ENCODE data around the gene IL32. TPM values are rescaled to one million over a fixed set of nuclear protein-coding genes. Genes with fewer than 3 reads are reported as not detected.

IL32 gene
- total RNA-seq, 1 donor from 2014 or later, result 0.53 TPM

- FAIRE-seq (no peak), DNase-seq (ENCODE audit: low read depth) (no peak)
- TF ChIP-seq CTCF (IDR thresholded peaks at IDR 0.05; ENCODE audit: insufficient read depth, low read length, severe bottlenecking), result no peak
- H3K36me3 ChIP-seq (ENCODE audit: control insufficient read depth, insufficient read depth, low read length), result peaks cover 23% of the 10 kb centered on the region
- H3K4me3 ChIP-seq (ENCODE audit: low read depth, low read length), result no peak overlapping the region
- H3K27me3 ChIP-seq (ENCODE audit: control insufficient read depth, insufficient read depth, low read length), result no peaks in the 10 kb centered on the region
These were observed 52.9 kb downstream of the IL32 start for GRCh38 chr16:3118204-3118790.

DNA sequence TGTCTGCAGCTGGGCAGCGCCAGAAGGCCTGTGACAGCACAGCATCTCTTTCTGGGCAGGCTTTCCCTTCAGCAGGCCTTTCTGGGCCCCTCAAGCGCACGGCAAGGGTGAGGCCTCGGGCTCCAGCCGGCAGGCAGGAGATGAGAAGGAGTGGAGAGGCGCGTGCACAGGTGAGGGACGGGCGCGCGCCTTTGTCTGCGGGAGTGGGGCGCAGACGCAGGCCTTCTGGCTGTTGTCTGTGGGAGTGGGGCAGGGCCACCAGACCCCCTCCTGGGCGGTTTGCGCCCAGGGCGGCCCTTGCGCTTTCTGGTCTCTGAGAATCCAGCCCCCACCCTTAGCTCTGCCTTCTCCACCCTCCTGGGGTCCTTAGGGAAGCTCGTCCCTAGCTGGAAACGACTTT is 53.4 kb downstream of the IL32 start:
- peaks cover 23% of the 10 kb centered on the region for H3K36me3 ChIP-seq (ENCODE audit: control insufficient read depth, insufficient read depth, low read length)
- no peak for TF ChIP-seq CTCF (IDR thresholded peaks at IDR 0.05; ENCODE audit: insufficient read depth, low read length, severe bottlenecking)
- no peak for FAIRE-seq
- no peak overlapping the region for H3K4me3 ChIP-seq (ENCODE audit: low read depth, low read length)
- H3K27me3 ChIP-seq (ENCODE audit: control insufficient read depth, insufficient read depth, low read length), result no peaks in the 10 kb centered on the region
- no peak for DNase-seq (ENCODE audit: low read depth)

Other genes with a start within 250 kb of the IL32 start
- 2.8 and 4.5 TPM in 2 replicates for gene PRSS21, start 248.4 kb upstream of the IL32 start, total RNA-seq
- gene ZG16B, start 235.3 kb upstream of the IL32 start, total RNA-seq, result 0.53 and 0.90 TPM in 2 replicates
- gene PRSS22, start 207.5 kb upstream of the IL32 start, total RNA-seq, result 9.2 and 16.9 TPM in 2 replicates
- 63.7 and 76.0 TPM in 2 replicates for gene FLYWCH2, start 182.4 kb upstream of the IL32 start, total RNA-seq
- 41.9 and 96.5 TPM in 2 replicates for gene FLYWCH1, start 153.7 kb upstream of the IL32 start, total RNA-seq
- 1.1 and 1.2 TPM in 2 replicates for gene KREMEN2, start 101.4 kb upstream of the IL32 start, total RNA-seq
- gene PAQR4, start 96.3 kb upstream of the IL32 start, total RNA-seq, result 5.3 and 5.5 TPM in 2 replicates
- 0.26 and 0.51 TPM in 2 replicates for gene PKMYT1, start 85.2 kb upstream of the IL32 start, total RNA-seq
- gene CLDN9, start 52.7 kb upstream of the IL32 start, total RNA-seq, result under 0.01 and 0.13 TPM in 2 replicates
- gene CLDN6, start 47.5 kb upstream of the IL32 start, total RNA-seq, result not detected in 2 replicates
- gene TNFRSF12A, start 45.3 kb upstream of the IL32 start, total RNA-seq, result 440 and 686 TPM in 2 replicates
- gene HCFC1R1, start 41.7 kb upstream of the IL32 start, total RNA-seq, result 1.1 and 5.6 TPM in 2 replicates
- gene THOC6, start 41.6 kb upstream of the IL32 start, total RNA-seq, result 23.7 and 28.4 TPM in 2 replicates
- 24.5 and 56.1 TPM in 2 replicates for gene BICDL2, start 28.7 kb upstream of the IL32 start, total RNA-seq
- under 0.01 and 0.13 TPM in 2 replicates for gene MMP25, start 19.1 kb upstream of the IL32 start, total RNA-seq
- not detected in 2 replicates for gene ZSCAN10, start 33.7 kb downstream of the IL32 start, total RNA-seq
- 17.5 and 22.4 TPM in 2 replicates for gene ZNF205, start 46.9 kb downstream of the IL32 start, total RNA-seq
- gene ZNF213, start 69.4 kb downstream of the IL32 start, total RNA-seq, result 7.6 and 10.6 TPM in 2 replicates
- gene OR1F1, start 122.6 kb downstream of the IL32 start, total RNA-seq, result not detected in 2 replicates
- gene ZNF200, start 169.5 kb downstream of the IL32 start, total RNA-seq, result 9.5 and 9.9 TPM in 2 replicates
- gene MEFV, start 191.0 kb downstream of the IL32 start, total RNA-seq, result not detected in 2 replicates
- gene ZNF263, start 217.9 kb downstream of the IL32 start, total RNA-seq, result 46.6 and 60.6 TPM in 2 replicates
- gene TIGD7, start 239.8 kb downstream of the IL32 start, total RNA-seq, result 2.4 and 5.5 TPM in 2 replicates
- gene ZNF75A, start 239.9 kb downstream of the IL32 start, total RNA-seq, result 22.9 and 23.2 TPM in 2 replicates

Measured in bronchial epithelial cell (primary cell).